Sigmoid colon (tissue), 4 donors: Measurements from ENCODE around the gene BOD1L2.

Source experiments
- POLR2A ChIP-seq, 2 donors: fragments of 450-650 bp; IDR thresholded peaks; one replicate each; pipeline ENCODE4 v1.6.1; 2016; ENCODE audit warnings: antibody characterized with exemption in 2 of 2, mild to moderate bottlenecking in 2 of 2, moderate library complexity in 2 of 2
- POLR2AphosphoS5 ChIP-seq, 4 donors: sonication (generic); formaldehyde crosslinking; IDR thresholded peaks; one replicate each; pipeline ENCODE4 v1.6.1; 2017; ENCODE audit warnings: antibody characterized with exemption in 4 of 4
- TF ChIP-seq, protein P1 (sequence below), 4 experiments: fragments of 450-650 bp in 3 of 4; fragments of 200-600 bp in 1 of 4; IDR thresholded peaks; one replicate each; pipeline ENCODE4 v1.5.1; 2016 to 2019; ENCODE audit warnings: antibody characterized with exemption in 4 of 4, mild to moderate bottlenecking in 3 of 4, moderate library complexity in 2 of 4

DNA sequence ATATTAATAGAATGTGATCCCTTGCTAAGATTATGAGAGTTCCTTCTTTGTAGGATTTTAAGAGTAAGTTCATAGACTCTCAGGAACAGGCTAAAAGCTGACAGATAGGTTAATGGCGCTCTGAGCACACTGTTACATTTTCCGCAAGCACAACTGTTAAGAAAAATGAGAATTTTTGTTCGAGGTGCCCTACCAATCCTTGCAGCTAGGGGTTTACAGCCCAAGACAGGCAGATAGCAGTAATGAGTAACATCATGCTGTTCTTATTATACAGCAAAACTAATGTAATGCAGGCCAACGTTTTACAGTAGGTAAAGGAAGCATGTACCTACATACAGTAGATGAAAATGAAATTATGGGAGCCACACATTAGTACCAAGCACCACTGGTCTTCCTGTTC lies 11.2 kb upstream of the BOD1L2 start:
- TF ChIP-seq, protein P1, sequence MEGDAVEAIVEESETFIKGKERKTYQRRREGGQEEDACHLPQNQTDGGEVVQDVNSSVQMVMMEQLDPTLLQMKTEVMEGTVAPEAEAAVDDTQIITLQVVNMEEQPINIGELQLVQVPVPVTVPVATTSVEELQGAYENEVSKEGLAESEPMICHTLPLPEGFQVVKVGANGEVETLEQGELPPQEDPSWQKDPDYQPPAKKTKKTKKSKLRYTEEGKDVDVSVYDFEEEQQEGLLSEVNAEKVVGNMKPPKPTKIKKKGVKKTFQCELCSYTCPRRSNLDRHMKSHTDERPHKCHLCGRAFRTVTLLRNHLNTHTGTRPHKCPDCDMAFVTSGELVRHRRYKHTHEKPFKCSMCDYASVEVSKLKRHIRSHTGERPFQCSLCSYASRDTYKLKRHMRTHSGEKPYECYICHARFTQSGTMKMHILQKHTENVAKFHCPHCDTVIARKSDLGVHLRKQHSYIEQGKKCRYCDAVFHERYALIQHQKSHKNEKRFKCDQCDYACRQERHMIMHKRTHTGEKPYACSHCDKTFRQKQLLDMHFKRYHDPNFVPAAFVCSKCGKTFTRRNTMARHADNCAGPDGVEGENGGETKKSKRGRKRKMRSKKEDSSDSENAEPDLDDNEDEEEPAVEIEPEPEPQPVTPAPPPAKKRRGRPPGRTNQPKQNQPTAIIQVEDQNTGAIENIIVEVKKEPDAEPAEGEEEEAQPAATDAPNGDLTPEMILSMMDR (IDR thresholded peaks at IDR 0.05) = no peak
- TF ChIP-seq POLR2A (IDR thresholded peaks at IDR 0.05) (no peak), POLR2AphosphoS5 (IDR thresholded peaks at IDR 0.05) (no peak)
